ENCODE results near the gene HAS3.
"Not testable (repeated sequence)": the region's sequence is repeated elsewhere in the genome, so short reads cannot be mapped to it uniquely, and the experiment has no call there.

Gene HAS3

DNA sequence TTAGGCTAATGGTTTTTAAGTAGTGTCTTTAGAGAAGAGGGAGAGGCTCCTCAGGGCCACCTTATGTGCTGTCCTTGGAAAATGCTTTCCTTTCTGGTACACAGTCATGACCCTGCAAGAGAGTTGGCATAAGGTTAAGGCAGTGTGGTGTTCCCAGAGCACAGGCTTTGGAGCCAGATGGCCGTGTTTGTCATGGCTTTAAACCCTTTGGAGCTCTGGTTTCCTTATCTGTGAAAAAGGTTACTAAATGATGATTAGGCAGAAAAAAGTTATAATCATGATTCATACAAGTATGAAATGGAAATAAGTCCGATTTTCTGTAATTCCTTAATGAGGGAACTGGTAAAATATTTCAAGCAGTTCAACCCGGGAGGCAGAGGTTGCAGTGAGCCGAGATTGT, 40.2 kb downstream of the HAS3 start:
- TF ChIP-seq, protein P1, sequence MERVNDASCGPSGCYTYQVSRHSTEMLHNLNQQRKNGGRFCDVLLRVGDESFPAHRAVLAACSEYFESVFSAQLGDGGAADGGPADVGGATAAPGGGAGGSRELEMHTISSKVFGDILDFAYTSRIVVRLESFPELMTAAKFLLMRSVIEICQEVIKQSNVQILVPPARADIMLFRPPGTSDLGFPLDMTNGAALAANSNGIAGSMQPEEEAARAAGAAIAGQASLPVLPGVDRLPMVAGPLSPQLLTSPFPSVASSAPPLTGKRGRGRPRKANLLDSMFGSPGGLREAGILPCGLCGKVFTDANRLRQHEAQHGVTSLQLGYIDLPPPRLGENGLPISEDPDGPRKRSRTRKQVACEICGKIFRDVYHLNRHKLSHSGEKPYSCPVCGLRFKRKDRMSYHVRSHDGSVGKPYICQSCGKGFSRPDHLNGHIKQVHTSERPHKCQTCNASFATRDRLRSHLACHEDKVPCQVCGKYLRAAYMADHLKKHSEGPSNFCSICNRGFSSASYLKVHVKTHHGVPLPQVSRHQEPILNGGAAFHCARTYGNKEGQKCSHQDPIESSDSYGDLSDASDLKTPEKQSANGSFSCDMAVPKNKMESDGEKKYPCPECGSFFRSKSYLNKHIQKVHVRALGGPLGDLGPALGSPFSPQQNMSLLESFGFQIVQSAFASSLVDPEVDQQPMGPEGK (CRISPR knock-in tag; IDR thresholded peaks at IDR 0.05; ENCODE audit: borderline replicate concordance): no peak
- TF ChIP-seq ZNF565 (CRISPR knock-in tag; conservative IDR thresholded peaks at IDR 0.05; ENCODE audit: low read depth) (no peak), SNAI2 (CRISPR knock-in tag; IDR thresholded peaks at IDR 0.05) (no peak), ESRRG (CRISPR knock-in tag; IDR thresholded peaks at IDR 0.05) (no peak), TCF4 (CRISPR knock-in tag; IDR thresholded peaks at IDR 0.05; ENCODE audit: borderline replicate concordance) (no peak)
- ATAC-seq: no peak

DNA sequence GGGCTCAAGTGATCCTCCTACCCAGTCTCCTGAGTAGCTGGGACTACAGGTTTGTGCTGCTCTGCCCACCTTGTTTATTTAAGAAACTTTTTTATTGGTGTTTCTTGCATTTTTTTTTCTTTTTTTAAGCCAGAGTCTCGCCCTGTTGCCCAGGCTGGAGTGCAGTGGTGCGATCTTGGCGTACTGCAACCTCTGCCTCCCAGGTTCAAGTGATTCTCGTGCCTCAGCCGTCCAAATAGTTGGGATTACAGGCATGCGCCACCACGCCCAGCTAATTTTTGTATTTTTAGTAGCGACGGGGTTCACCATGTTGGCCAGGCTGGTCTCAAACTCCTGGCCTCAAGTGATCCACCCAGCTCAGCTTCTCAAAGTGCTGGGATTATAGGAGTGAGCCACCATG, 44.2 kb downstream of the HAS3 start:
- not testable (repeated sequence) for ATAC-seq

DNA sequence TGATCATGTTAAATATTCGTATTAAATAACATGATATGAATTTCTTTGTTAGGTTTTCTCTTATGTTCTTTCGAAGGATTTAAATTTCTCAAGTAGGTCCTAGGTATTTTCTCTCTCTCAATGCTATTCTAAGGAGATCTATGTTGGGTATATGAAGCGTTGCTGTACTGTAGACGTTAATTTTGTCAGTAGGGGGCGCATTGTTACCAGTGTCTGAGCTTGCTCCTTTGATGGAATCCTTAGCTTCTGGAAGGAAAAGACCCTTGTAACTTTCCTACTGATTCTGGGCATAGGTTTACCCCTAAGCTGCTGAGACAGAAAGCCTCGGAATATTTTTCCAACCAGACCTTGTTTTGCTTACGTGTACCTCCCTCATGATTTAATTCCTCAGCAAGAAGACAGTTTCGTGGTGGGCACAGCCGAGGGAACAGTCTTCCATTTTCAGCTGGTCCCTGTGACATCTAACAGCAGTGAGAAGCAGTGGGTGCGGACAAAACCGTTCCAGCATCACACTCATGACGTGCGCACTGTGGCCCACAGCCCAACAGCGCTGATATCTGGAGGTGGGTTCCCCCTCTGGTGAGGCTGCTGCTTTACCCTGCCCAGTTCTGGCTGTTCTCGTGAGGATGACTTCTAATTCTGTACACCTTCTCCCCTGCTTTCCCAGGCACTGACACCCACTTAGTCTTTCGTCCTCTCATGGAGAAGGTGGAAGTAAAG, 44.9 kb downstream of the HAS3 start:
- TF ChIP-seq PPARA (CRISPR knock-in tag; IDR thresholded peaks at IDR 0.05; ENCODE audit: borderline replicate concordance) (no peak), ZFP30 (CRISPR knock-in tag; IDR thresholded peaks at IDR 0.05) (no peak), ISL1 (CRISPR knock-in tag; IDR thresholded peaks at IDR 0.05) (no peak), ZNF565 (CRISPR knock-in tag; conservative IDR thresholded peaks at IDR 0.05; ENCODE audit: low read depth) (no peak), RARB (CRISPR knock-in tag; IDR thresholded peaks at IDR 0.05) (no peak), ARNTL (CRISPR knock-in tag; IDR thresholded peaks at IDR 0.05; ENCODE audit: borderline replicate concordance, low read depth) (no peak), GLIS3 (CRISPR knock-in tag; IDR thresholded peaks at IDR 0.05) (no peak), OSR1 (CRISPR knock-in tag; IDR thresholded peaks at IDR 0.05) (no peak), BACH2 (CRISPR knock-in tag; IDR thresholded peaks at IDR 0.05; ENCODE audit: borderline replicate concordance) (no peak)
- TF ChIP-seq, protein P2, sequence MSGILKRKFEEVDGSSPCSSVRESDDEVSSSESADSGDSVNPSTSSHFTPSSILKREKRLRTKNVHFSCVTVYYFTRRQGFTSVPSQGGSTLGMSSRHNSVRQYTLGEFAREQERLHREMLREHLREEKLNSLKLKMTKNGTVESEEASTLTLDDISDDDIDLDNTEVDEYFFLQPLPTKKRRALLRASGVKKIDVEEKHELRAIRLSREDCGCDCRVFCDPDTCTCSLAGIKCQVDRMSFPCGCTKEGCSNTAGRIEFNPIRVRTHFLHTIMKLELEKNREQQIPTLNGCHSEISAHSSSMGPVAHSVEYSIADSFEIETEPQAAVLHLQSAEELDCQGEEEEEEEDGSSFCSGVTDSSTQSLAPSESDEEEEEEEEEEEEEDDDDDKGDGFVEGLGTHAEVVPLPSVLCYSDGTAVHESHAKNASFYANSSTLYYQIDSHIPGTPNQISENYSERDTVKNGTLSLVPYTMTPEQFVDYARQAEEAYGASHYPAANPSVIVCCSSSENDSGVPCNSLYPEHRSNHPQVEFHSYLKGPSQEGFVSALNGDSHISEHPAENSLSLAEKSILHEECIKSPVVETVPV (CRISPR knock-in tag; IDR thresholded peaks at IDR 0.05): no peak
- TF ChIP-seq, protein P3, sequence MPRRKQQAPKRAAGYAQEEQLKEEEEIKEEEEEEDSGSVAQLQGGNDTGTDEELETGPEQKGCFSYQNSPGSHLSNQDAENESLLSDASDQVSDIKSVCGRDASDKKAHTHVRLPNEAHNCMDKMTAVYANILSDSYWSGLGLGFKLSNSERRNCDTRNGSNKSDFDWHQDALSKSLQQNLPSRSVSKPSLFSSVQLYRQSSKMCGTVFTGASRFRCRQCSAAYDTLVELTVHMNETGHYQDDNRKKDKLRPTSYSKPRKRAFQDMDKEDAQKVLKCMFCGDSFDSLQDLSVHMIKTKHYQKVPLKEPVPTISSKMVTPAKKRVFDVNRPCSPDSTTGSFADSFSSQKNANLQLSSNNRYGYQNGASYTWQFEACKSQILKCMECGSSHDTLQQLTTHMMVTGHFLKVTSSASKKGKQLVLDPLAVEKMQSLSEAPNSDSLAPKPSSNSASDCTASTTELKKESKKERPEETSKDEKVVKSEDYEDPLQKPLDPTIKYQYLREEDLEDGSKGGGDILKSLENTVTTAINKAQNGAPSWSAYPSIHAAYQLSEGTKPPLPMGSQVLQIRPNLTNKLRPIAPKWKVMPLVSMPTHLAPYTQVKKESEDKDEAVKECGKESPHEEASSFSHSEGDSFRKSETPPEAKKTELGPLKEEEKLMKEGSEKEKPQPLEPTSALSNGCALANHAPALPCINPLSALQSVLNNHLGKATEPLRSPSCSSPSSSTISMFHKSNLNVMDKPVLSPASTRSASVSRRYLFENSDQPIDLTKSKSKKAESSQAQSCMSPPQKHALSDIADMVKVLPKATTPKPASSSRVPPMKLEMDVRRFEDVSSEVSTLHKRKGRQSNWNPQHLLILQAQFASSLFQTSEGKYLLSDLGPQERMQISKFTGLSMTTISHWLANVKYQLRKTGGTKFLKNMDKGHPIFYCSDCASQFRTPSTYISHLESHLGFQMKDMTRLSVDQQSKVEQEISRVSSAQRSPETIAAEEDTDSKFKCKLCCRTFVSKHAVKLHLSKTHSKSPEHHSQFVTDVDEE (CRISPR knock-in tag; IDR thresholded peaks at IDR 0.05): no peak
- ATAC-seq: peak; percentile 97

DNA sequence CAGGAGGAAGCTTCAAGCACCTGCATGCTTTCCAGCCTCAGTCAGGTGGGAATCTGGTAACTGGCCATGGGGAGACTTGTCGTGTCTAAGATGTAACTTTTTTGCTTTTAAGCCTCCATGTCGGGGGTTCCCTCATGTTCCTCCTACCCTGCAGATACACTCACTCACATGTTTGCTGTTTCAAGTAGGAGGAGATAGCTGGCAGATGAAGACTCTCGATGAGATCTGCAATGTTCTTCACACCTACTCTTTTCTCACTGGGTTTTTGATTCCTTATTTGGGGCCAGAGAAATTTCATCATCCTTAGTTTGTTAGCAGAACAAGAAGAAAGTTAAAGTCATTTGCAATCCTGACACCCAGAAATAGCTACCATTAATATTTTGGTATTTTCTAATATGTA, 51.7 kb downstream of the HAS3 start:
- TF ChIP-seq ZNF565 (CRISPR knock-in tag; conservative IDR thresholded peaks at IDR 0.05; ENCODE audit: low read depth): no peak
- TF ChIP-seq ESRRG (CRISPR knock-in tag; IDR thresholded peaks at IDR 0.05): no peak
- TF ChIP-seq BACH2 (CRISPR knock-in tag; IDR thresholded peaks at IDR 0.05; ENCODE audit: borderline replicate concordance): no peak
- TF ChIP-seq, protein P3 (CRISPR knock-in tag; IDR thresholded peaks at IDR 0.05): no peak
- TF ChIP-seq ZFP30 (CRISPR knock-in tag; IDR thresholded peaks at IDR 0.05): no peak
- TF ChIP-seq RARB (CRISPR knock-in tag; IDR thresholded peaks at IDR 0.05): no peak
- TF ChIP-seq, protein P4, sequence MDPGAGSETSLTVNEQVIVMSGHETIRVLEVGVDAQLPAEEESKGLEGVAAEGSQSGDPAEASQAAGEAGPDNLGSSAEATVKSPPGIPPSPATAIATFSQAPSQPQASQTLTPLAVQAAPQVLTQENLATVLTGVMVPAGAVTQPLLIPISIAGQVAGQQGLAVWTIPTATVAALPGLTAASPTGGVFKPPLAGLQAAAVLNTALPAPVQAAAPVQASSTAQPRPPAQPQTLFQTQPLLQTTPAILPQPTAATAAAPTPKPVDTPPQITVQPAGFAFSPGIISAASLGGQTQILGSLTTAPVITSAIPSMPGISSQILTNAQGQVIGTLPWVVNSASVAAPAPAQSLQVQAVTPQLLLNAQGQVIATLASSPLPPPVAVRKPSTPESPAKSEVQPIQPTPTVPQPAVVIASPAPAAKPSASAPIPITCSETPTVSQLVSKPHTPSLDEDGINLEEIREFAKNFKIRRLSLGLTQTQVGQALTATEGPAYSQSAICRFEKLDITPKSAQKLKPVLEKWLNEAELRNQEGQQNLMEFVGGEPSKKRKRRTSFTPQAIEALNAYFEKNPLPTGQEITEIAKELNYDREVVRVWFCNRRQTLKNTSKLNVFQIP (CRISPR knock-in tag; IDR thresholded peaks at IDR 0.05; ENCODE audit: borderline replicate concordance, low read depth): no peak
- no peak for TF ChIP-seq TOX (CRISPR knock-in tag; IDR thresholded peaks at IDR 0.05; ENCODE audit: borderline replicate concordance)
- TF ChIP-seq ISL1 (CRISPR knock-in tag; IDR thresholded peaks at IDR 0.05): no peak
- no peak for TF ChIP-seq ZNF8 (CRISPR knock-in tag; IDR thresholded peaks at IDR 0.05)
- TF ChIP-seq OSR1 (CRISPR knock-in tag; IDR thresholded peaks at IDR 0.05): no peak
- no peak for TF ChIP-seq ZNF70 (CRISPR knock-in tag; IDR thresholded peaks at IDR 0.05)
- TF ChIP-seq CSDC2 (CRISPR knock-in tag; IDR thresholded peaks at IDR 0.05): no peak
- TF ChIP-seq TCF4 (CRISPR knock-in tag; IDR thresholded peaks at IDR 0.05; ENCODE audit: borderline replicate concordance): no peak
- TF ChIP-seq ZFP3 (CRISPR knock-in tag; IDR thresholded peaks at IDR 0.05): no peak
- TF ChIP-seq, protein P1 (CRISPR knock-in tag; IDR thresholded peaks at IDR 0.05; ENCODE audit: borderline replicate concordance): no peak
- no peak for TF ChIP-seq GLIS3 (CRISPR knock-in tag; IDR thresholded peaks at IDR 0.05)
- no peak for TF ChIP-seq ZC3H10 (CRISPR knock-in tag; IDR thresholded peaks at IDR 0.05)
- TF ChIP-seq SNAI2 (CRISPR knock-in tag; IDR thresholded peaks at IDR 0.05): no peak
- no peak for TF ChIP-seq ARNTL (CRISPR knock-in tag; IDR thresholded peaks at IDR 0.05; ENCODE audit: borderline replicate concordance, low read depth)

More for the DNA sequence above, 51.7 kb downstream of the HAS3 start:
- no peak for ATAC-seq
